ENCODE results near the gene NAA25.

GRCh38 chr12:111991535-111991934 lies 117.0 kb downstream of the NAA25 start:
- TF ChIP-seq, protein P1, sequence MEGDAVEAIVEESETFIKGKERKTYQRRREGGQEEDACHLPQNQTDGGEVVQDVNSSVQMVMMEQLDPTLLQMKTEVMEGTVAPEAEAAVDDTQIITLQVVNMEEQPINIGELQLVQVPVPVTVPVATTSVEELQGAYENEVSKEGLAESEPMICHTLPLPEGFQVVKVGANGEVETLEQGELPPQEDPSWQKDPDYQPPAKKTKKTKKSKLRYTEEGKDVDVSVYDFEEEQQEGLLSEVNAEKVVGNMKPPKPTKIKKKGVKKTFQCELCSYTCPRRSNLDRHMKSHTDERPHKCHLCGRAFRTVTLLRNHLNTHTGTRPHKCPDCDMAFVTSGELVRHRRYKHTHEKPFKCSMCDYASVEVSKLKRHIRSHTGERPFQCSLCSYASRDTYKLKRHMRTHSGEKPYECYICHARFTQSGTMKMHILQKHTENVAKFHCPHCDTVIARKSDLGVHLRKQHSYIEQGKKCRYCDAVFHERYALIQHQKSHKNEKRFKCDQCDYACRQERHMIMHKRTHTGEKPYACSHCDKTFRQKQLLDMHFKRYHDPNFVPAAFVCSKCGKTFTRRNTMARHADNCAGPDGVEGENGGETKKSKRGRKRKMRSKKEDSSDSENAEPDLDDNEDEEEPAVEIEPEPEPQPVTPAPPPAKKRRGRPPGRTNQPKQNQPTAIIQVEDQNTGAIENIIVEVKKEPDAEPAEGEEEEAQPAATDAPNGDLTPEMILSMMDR (IDR thresholded peaks at IDR 0.05; ENCODE audit: borderline replicate concordance, extremely low read depth, low read length, poor library complexity, severe bottlenecking), result no peak
- no peak for TF ChIP-seq EZH2 (IDR thresholded peaks at IDR 0.05; ENCODE audit: borderline replicate concordance, low read depth, low read length, severe bottlenecking)

Measured in DND-41 (cell line).